Sigmoid colon (tissue), 4 donors: Measurements from ENCODE around the gene SLC25A41.

Source experiments
- CTCF ChIP-seq, 4 experiments: fragments of 450-650 bp in 3 of 4; fragments of 200-600 bp in 1 of 4; IDR thresholded peaks; one replicate each; pipeline ENCODE4 v1.5.1; 2016 to 2019; ENCODE audit warnings: antibody characterized with exemption in 4 of 4, mild to moderate bottlenecking in 3 of 4, moderate library complexity in 2 of 4
- POLR2AphosphoS5 ChIP-seq, 4 donors: sonication (generic); formaldehyde crosslinking; IDR thresholded peaks; one replicate each; pipeline ENCODE4 v1.6.1; 2017; ENCODE audit warnings: antibody characterized with exemption in 4 of 4

DNA sequence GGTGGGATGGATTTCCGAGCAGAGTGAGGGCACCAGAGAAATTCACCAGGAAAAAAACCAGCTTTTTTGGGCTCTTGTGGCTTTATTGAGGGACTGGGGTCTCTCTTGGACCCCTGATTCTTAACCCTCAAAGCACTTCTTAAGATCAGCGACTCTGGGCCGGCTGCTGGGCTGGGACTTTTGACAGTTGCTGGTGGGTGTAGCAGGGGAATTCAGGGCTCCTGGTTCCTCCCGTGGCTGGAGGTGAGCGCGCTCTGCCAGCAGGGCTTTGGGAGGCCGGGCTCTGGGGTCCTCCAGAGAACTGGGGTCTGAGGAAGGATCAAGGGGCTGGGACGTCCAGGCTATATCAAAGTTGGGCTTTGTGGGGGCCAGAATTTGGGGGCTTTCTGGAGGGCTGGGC, 33.8 kb upstream of the SLC25A41 start:
- TF ChIP-seq POLR2AphosphoS5 (IDR thresholded peaks at IDR 0.05) (no peak), CTCF (IDR thresholded peaks at IDR 0.05) (no peak)
